Liver (tissue), 9 donors: ENCODE results near the gene LIPC. TPM values are rescaled to one million over a fixed set of nuclear protein-coding genes. Genes with fewer than 3 reads are reported as not detected.

Experiments used
- DNase-seq: peaks from one replicate; pipeline ENCODE4 v3.0.0-alpha.2; 2017; ENCODE audit warnings: low spot score
- H3K27ac ChIP-seq, 2 donors: one replicate each; pipeline ENCODE4 v1.7.0; 2013; ENCODE audit warnings: inconsistent platforms in 2 of 2, low read length in 2 of 2, control low read depth in 1 of 2, low read depth in 1 of 2, mild to moderate bottlenecking in 1 of 2
- H3K27me3 ChIP-seq, 4 donors: one replicate each; pipeline versions ENCODE4 v1.6.1 to v1.7.0; 2013; ENCODE audit warnings: low read length in 3 of 4, inconsistent platforms in 1 of 4, mild to moderate bottlenecking in 1 of 4, moderate library complexity in 1 of 4; ENCODE audit not compliant: control insufficient read depth in 4 of 4, insufficient read depth in 4 of 4
- H3K36me3 ChIP-seq, 4 donors: one replicate each; pipeline versions ENCODE4 v1.6.1 to v1.7.0; 2013; ENCODE audit warnings: low read length in 3 of 4, mild to moderate bottlenecking in 3 of 4, low read depth in 1 of 4, moderate library complexity in 1 of 4; ENCODE audit not compliant: control insufficient read depth in 4 of 4, insufficient read depth in 3 of 4
- H3K4me1 ChIP-seq, 4 donors: one replicate each; pipeline versions ENCODE4 v1.6.1 to v1.7.0; 2013; ENCODE audit warnings: low read length in 3 of 4, mild to moderate bottlenecking in 3 of 4, moderate library complexity in 1 of 4; ENCODE audit not compliant: control insufficient read depth in 4 of 4, insufficient read depth in 4 of 4
- H3K4me3 ChIP-seq, 3 donors: one replicate each; pipeline versions ENCODE4 v1.6.1 to v1.7.0; 2013; ENCODE audit warnings: low read length in 3 of 3, control low read depth in 1 of 3, low read depth in 1 of 3, mild to moderate bottlenecking in 1 of 3
- H3K9ac ChIP-seq, 2 donors: one replicate each; pipeline ENCODE4 v1.7.0; 2013; ENCODE audit warnings: low read length in 2 of 2, mild to moderate bottlenecking in 2 of 2, moderate library complexity in 2 of 2, control low read depth in 1 of 2, low read depth in 1 of 2
- H3K9me3 ChIP-seq, 4 donors: one replicate each; pipeline versions ENCODE4 v1.6.1 to v1.7.0; 2013; ENCODE audit warnings: low read length in 3 of 4; ENCODE audit not compliant: control insufficient read depth in 4 of 4
- EGR1 ChIP-seq, 2 donors: IDR thresholded peaks; 2 replicates each; pipeline ENCODE4 v1.6.1; 2016 to 2018; ENCODE audit warnings: antibody characterized with exemption in 2 of 2, low read depth in 2 of 2
- FOXA1 ChIP-seq: IDR thresholded peaks from 2 replicates; pipeline ENCODE4 v1.6.1; 2016; ENCODE audit warnings: antibody characterized with exemption
- FOXA2 ChIP-seq: IDR thresholded peaks from 2 replicates; pipeline ENCODE4 v1.6.1; 2016; ENCODE audit warnings: antibody characterized with exemption
- GABPA ChIP-seq, 2 donors: IDR thresholded peaks in 1 of 2; conservative IDR thresholded peaks in 1 of 2; 2 replicates each; pipeline ENCODE4 v1.6.1; 2016; ENCODE audit warnings: antibody characterized with exemption in 2 of 2, mild to moderate bottlenecking in 1 of 2, moderate library complexity in 1 of 2
- HNF4A ChIP-seq, 2 donors: conservative IDR thresholded peaks; 2 replicates each; pipeline ENCODE4 v1.6.1; 2016; ENCODE audit warnings: antibody characterized with exemption in 2 of 2, mild to moderate bottlenecking in 2 of 2
- HNF4G ChIP-seq: IDR thresholded peaks from 2 replicates; pipeline ENCODE4 v1.6.1; 2016; ENCODE audit warnings: antibody characterized with exemption
- JUND ChIP-seq, 2 donors: IDR thresholded peaks; 2 replicates each; pipeline ENCODE4 v1.6.1; 2016; ENCODE audit warnings: antibody characterized with exemption in 2 of 2
- NR2F2 ChIP-seq: IDR thresholded peaks from 2 replicates; pipeline ENCODE4 v1.6.1; 2016; ENCODE audit warnings: antibody characterized with exemption
- RAD21 ChIP-seq, 2 donors: IDR thresholded peaks; 2 replicates each; pipeline ENCODE4 v1.6.1; 2016; ENCODE audit warnings: antibody characterized with exemption in 2 of 2, mild to moderate bottlenecking in 2 of 2
- REST ChIP-seq: IDR thresholded peaks from 2 replicates; pipeline ENCODE4 v1.6.1; 2016; ENCODE audit warnings: antibody characterized with exemption, mild to moderate bottlenecking
- RXRA ChIP-seq, 2 donors: IDR thresholded peaks; 2 replicates each; pipeline ENCODE4 v1.6.1; 2017 to 2018; ENCODE audit warnings: antibody characterized with exemption in 2 of 2, mild to moderate bottlenecking in 1 of 2
- SP1 ChIP-seq: IDR thresholded peaks from 2 replicates; pipeline ENCODE4 v1.6.1; 2018; ENCODE audit warnings: antibody characterized with exemption, mild to moderate bottlenecking
- TAF1 ChIP-seq: conservative IDR thresholded peaks from 2 replicates; pipeline ENCODE4 v1.6.1; 2016; ENCODE audit warnings: antibody characterized with exemption, mild to moderate bottlenecking
- ZBTB33 ChIP-seq: IDR thresholded peaks from 2 replicates; pipeline ENCODE4 v1.6.1; 2016; ENCODE audit warnings: antibody characterized with exemption
- WGBS: extraction: QIAGEN DNeasy Blood & Tissue Kit; methylation state at CpG from one replicate; pipeline ENCODE4 v1.1.7; 2013; 5-methylcytosine and 5-hydroxymethylcytosine counted together
- polyA plus RNA-seq, 2 donors: library from polyadenylated mRNA; stranded (reverse) in 1 of 2; unstranded in 1 of 2; fragments of 200-250 nt in 1 of 2; fragments of >200 nt in 1 of 2; fragmentation: Nextera tagmentation in 1 of 2; extraction: Ambion mirVana in 1 of 2; gene quantifications; one replicate each; pipeline versions ENCODE4 v1.2.1 to v1.2.3, GENCODE V29; 2013 to 2015
- total RNA-seq, 2 donors: library from RNA; depleted of rRNA; stranded (reverse); fragments of >200 nt; gene quantifications; one replicate each; pipeline ENCODE4 v1.2.3, GENCODE V29; 2014
- TF ChIP-seq, protein P1 (sequence below): IDR thresholded peaks from 2 replicates; pipeline ENCODE4 v1.6.1; 2016; ENCODE audit warnings: antibody characterized with exemption
- TF ChIP-seq, protein P2 (sequence below): IDR thresholded peaks from 2 replicates; pipeline ENCODE4 v1.6.1; 2016; ENCODE audit warnings: antibody characterized with exemption
- TF ChIP-seq, protein P3 (sequence below): fragments of 150-350 bp; IDR thresholded peaks from 2 replicates; pipeline ENCODE4 v1.5.1; 2017; ENCODE audit warnings: improper control_type of control experiment, low read depth, low read length; ENCODE audit not compliant: missing input control
- donor health status: healthy.
- donor health status: healthy.
- donor health status: healthy.
- donor health status: healthy.
- donor health status: healthy.

Gene LIPC
- total and polyA plus RNA-seq, 4 donors = 60.1 to 268 (median 131) TPM

DNA sequence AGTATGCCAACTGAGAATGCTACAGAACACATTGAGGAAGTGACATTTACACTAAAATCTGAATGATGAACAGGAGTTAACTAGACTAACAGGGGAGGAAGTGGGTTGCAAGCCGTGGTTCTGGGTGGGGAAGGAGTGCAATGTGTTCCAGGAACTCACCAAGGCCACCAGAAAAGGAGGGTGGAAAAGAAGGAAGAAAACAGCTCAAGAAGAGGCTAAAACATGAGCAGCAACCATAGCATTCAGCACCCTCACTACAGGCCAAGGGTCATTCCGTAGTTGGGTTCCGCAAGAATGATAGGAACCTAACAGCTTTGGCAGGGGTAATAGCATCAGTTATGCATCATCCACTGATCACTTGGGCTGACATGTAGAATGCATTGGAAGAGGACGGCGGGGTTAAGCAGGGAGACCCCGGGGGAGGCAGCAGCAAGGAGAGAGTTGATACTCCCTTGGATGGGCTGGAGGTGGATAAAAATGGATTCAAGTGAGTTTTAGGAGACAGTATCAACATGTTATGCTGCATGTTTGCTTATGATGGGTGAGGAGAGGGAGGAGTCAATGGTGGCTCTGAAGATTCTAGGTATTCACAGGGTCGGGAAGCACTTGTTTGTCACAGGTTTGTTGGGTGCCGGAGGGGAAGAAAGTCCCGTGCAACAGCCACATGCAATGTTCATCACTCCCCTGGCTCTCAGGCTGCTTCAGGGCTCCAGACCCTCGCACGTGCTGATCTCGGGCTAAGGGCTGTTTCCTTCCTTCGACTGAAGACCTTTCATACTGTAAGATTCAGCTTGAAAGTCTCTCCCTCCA lies 53.2 kb downstream of the LIPC start:
- WGBS = 90% methylated on average over 13 of the region's 13 CpGs
- Histone ChIP-seq H3K27ac (no peak overlapping the region), H3K4me3 (no peak overlapping the region), H3K4me1 (peaks cover 0 to 4% (median 0%) of the 10 kb centered on the region in 4 donors), H3K9me3 (no peaks in the 10 kb centered on the region), H3K9ac (no peak overlapping the region), H3K36me3 (no peaks in the 10 kb centered on the region), H3K27me3 (no peaks in the 10 kb centered on the region)
- DNase-seq = no peak
- no peak for TF ChIP-seq ZBTB33
- TF ChIP-seq SP1 = no peak
- TF ChIP-seq FOXA1 = no peak
- TF ChIP-seq RAD21 (IDR thresholded peaks at IDR 0.05) = peak in 1 of 2 donors; percentile 3

DNA sequence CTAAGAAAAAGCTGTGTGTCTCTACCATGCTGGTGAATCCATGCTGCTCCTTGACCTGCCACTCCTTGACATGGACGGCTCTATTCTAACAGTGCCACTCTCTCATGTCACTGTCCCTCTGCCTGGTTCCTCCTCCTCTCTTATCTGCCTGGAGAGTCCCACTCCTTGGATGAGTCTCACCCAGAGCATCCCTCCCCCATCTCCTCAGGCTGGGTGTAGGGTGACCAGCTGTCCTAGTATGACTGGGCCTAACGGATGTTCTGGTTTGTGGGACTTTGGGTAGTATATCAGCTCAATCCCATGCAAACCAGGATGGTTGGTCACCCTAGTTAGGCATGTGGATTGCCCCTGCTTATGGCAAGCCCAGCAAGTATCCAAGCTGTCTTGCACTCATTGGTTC lies 54.3 kb downstream of the LIPC start:
- 93% methylated on average over 2 of the region's 2 CpGs for WGBS
- no peak for DNase-seq
- Histone ChIP-seq H3K9ac (no peak overlapping the region), H3K4me1 (peaks cover 0 to 4% (median under 1%) of the 10 kb centered on the region in 4 donors), H3K9me3 (no peaks in the 10 kb centered on the region), H3K27ac (no peak overlapping the region), H3K36me3 (no peaks in the 10 kb centered on the region), H3K4me3 (no peak overlapping the region), H3K27me3 (no peaks in the 10 kb centered on the region)
- TF ChIP-seq HNF4A (conservative IDR thresholded peaks at IDR 0.05) (no peak), NR2F2 (no peak), FOXA1 (no peak), REST (no peak)

- Histone ChIP-seq H3K9me3 (no peaks in the 10 kb centered on the region), H3K27me3 (no peaks in the 10 kb centered on the region), H3K9ac (no peak overlapping the region), H3K36me3 (no peaks in the 10 kb centered on the region), H3K4me3 (no peak overlapping the region), H3K27ac (no peak overlapping the region), H3K4me1 (peaks cover 0 to 5% (median 2%) of the 10 kb centered on the region in 4 donors)
- TF ChIP-seq FOXA2 = no peak
- TF ChIP-seq, protein P1, sequence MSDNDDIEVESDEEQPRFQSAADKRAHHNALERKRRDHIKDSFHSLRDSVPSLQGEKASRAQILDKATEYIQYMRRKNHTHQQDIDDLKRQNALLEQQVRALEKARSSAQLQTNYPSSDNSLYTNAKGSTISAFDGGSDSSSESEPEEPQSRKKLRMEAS = no peak
- TF ChIP-seq HNF4A (conservative IDR thresholded peaks at IDR 0.05) = no peak
- TF ChIP-seq SP1 = no peak
- no peak for TF ChIP-seq FOXA1
- TF ChIP-seq RXRA (IDR thresholded peaks at IDR 0.05) = no peak
- TF ChIP-seq, protein P2, sequence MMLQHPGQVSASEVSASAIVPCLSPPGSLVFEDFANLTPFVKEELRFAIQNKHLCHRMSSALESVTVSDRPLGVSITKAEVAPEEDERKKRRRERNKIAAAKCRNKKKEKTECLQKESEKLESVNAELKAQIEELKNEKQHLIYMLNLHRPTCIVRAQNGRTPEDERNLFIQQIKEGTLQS = no peak
- TF ChIP-seq GABPA (IDR thresholded peaks at IDR 0.05 in 1 of 2, conservative IDR thresholded peaks at IDR 0.05 in 1 of 2) = no peak
- TF ChIP-seq RAD21 (IDR thresholded peaks at IDR 0.05) = no peak
- TF ChIP-seq TAF1 = no peak
- no peak for TF ChIP-seq HNF4G
- TF ChIP-seq, protein P3, sequence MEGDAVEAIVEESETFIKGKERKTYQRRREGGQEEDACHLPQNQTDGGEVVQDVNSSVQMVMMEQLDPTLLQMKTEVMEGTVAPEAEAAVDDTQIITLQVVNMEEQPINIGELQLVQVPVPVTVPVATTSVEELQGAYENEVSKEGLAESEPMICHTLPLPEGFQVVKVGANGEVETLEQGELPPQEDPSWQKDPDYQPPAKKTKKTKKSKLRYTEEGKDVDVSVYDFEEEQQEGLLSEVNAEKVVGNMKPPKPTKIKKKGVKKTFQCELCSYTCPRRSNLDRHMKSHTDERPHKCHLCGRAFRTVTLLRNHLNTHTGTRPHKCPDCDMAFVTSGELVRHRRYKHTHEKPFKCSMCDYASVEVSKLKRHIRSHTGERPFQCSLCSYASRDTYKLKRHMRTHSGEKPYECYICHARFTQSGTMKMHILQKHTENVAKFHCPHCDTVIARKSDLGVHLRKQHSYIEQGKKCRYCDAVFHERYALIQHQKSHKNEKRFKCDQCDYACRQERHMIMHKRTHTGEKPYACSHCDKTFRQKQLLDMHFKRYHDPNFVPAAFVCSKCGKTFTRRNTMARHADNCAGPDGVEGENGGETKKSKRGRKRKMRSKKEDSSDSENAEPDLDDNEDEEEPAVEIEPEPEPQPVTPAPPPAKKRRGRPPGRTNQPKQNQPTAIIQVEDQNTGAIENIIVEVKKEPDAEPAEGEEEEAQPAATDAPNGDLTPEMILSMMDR = no peak
- TF ChIP-seq JUND (IDR thresholded peaks at IDR 0.05) = no peak
- TF ChIP-seq EGR1 (IDR thresholded peaks at IDR 0.05; ENCODE audit: low read depth in 2 of 2) = no peak
- no peak for DNase-seq
- WGBS = 96% methylated on average over 6 of the region's 6 CpGs
Observed at GRCh38 chr15:58486564-58486963, 54.8 kb downstream of the LIPC start.
